Activated CD8-positive, alpha-beta T cell treated with anti-CD3 and anti-CD28 coated beads for 36 hours (primary cell): ENCODE measurements around the gene TRMT44. TPM values are rescaled to one million over a fixed set of nuclear protein-coding genes. Genes with fewer than 3 reads are reported as not detected.

Experiments used
- ATAC-seq: fragments of 200-7000 bp; cut with Tn5 transposase; one replicate; pipeline ENCODE4 v1.10.0; 2021; ENCODE audit warnings: mild to moderate bottlenecking, moderate library complexity
- CTCF ChIA-PET: fragments of 350-600 bp; sonication (Branson Sonifier 250); formaldehyde crosslinking; loops from one replicate; lab custom pipeline; 2021; ENCODE audit warnings: antibody characterized with exemption; lab: Charles Lee
- POLR2A ChIA-PET: fragments of 350-600 bp; sonication (Branson Sonifier 250); formaldehyde crosslinking; loops from one replicate; lab custom pipeline; 2021; ENCODE audit warnings: antibody characterized with exemption; lab: Charles Lee
- DNase-seq: peaks from one replicate; pipeline ENCODE4 v3.0.0-alpha.2; 2020
- H3K27ac Mint-ChIP-seq: one replicate; pipeline ENCODE4 v1.8.0; 2021; ENCODE audit warnings: mild to moderate bottlenecking, mixed read lengths
- H3K27me3 Mint-ChIP-seq: one replicate; pipeline ENCODE4 v1.8.0; 2021; ENCODE audit warnings: mixed read lengths
- H3K36me3 Mint-ChIP-seq: one replicate; pipeline ENCODE4 v1.8.0; 2021; ENCODE audit warnings: low read depth, mixed read lengths
- H3K4me1 Mint-ChIP-seq: one replicate; pipeline ENCODE4 v1.8.0; 2021; ENCODE audit warnings: low read depth, mixed read lengths
- H3K4me3 Mint-ChIP-seq: one replicate; pipeline ENCODE4 v1.8.0; 2021; ENCODE audit warnings: mild to moderate bottlenecking, moderate library complexity, mixed read lengths
- H3K9me3 Mint-ChIP-seq: one replicate; pipeline ENCODE4 v1.8.0; 2021; ENCODE audit warnings: mixed read lengths
- CTCF ChIP-seq: fragments of 200-600 bp; IDR thresholded peaks from one replicate; pipeline ENCODE4 v1.8.0; 2022; ENCODE audit warnings: antibody characterized with exemption, mild to moderate bottlenecking
- intact Hi-C: fragments of 100-400 bp; cut with micrococcal nuclease; formaldehyde crosslinking; loops from one replicate; pipeline ENCODE4 v1.10.0; 2022
- total RNA-seq, 2 experiments: library from RNA; stranded (reverse); gene quantifications; one replicate each; pipeline ENCODE4 v1.2.3, GENCODE V29; 2021

Gene TRMT44
- total RNA-seq, 2 experiments from 2014 or later = 25.5 to 26.3 TPM

GRCh38 chr4:8398347-8398746 is 42.2 kb upstream of the TRMT44 start:
- no peak for ATAC-seq
- Mint-ChIP-seq H3K4me3 (no peak overlapping the region), H3K9me3 (no peaks in the 10 kb centered on the region), H3K36me3 (peaks cover 4% of the 10 kb centered on the region), H3K27ac (peak overlapping the region; percentile 14), H3K27me3 (no peaks in the 10 kb centered on the region), H3K4me1 (no peaks in the 10 kb centered on the region)
- intact Hi-C loops = no loop called here
- DNase-seq = no peak
- ChIA-PET CTCF (no interaction called here), POLR2A (interaction anchor here (1.0 kb wide), 1 partner anchor 33 kb away, joined by 3 read pairs; no protein-coding TSS in a partner anchor)
- TF ChIP-seq CTCF = no peak

- no peaks in the 10 kb centered on the region for H3K9me3 Mint-ChIP-seq
- H3K4me1 Mint-ChIP-seq = no peaks in the 10 kb centered on the region
- CTCF ChIA-PET = no interaction called here
- no peak for TF ChIP-seq CTCF
- peaks cover 4% of the 10 kb centered on the region for H3K36me3 Mint-ChIP-seq
- H3K27me3 Mint-ChIP-seq = no peaks in the 10 kb centered on the region
- no peak for DNase-seq
- intact Hi-C loops = no loop called here
- no peak overlapping the region for H3K4me3 Mint-ChIP-seq
- ATAC-seq = no peak
- no peak overlapping the region for H3K27ac Mint-ChIP-seq
- POLR2A ChIA-PET = no interaction called here
Measured at GRCh38 chr4:8399298-8399697, 41.3 kb upstream of the TRMT44 start.

GRCh38 chr4:8400632-8401325 is 39.8 kb upstream of the TRMT44 start:
- H3K4me1 Mint-ChIP-seq = no peaks in the 10 kb centered on the region
- H3K4me3 Mint-ChIP-seq = no peak overlapping the region
- POLR2A ChIA-PET = no interaction called here
- CTCF ChIA-PET = interaction anchor here (0.6 to 1.4 kb wide), 3 partner anchors 159 to 233 kb away, joined by 3 read pairs; no protein-coding TSS in a partner anchor
- TF ChIP-seq CTCF = no peak
- DNase-seq (no peak), ATAC-seq (no peak)
- no peaks in the 10 kb centered on the region for H3K9me3 Mint-ChIP-seq
- H3K27me3 Mint-ChIP-seq = no peaks in the 10 kb centered on the region
- H3K36me3 Mint-ChIP-seq = peaks cover 6% of the 10 kb centered on the region
- H3K27ac Mint-ChIP-seq = no peak overlapping the region
- intact Hi-C loops = loop anchor here (5.0 to 10.0 kb wide), 2 partner anchors 158 to 226 kb away; no protein-coding TSS in a partner anchor

GRCh38 chr4:8401665-8402064 is 38.9 kb upstream of the TRMT44 start:
- POLR2A ChIA-PET = no interaction called here
- Mint-ChIP-seq H3K9me3 (no peaks in the 10 kb centered on the region), H3K4me3 (no peak overlapping the region), H3K4me1 (no peaks in the 10 kb centered on the region), H3K36me3 (peaks cover 6% of the 10 kb centered on the region), H3K27ac (no peak overlapping the region), H3K27me3 (no peaks in the 10 kb centered on the region)
- TF ChIP-seq CTCF = no peak
- ATAC-seq (no peak), DNase-seq (no peak)
- CTCF ChIA-PET = interaction anchor here (0.9 to 3.2 kb wide), 3 partner anchors 151 to 226 kb away, joined by 3 to 23 read pairs (median 22); no protein-coding TSS in a partner anchor
- intact Hi-C loops = loop anchor here (5.0 to 10.0 kb wide), 2 partner anchors 159 to 227 kb away; no protein-coding TSS in a partner anchor

- Mint-ChIP-seq H3K27ac (no peak overlapping the region), H3K9me3 (no peaks in the 10 kb centered on the region), H3K4me1 (no peaks in the 10 kb centered on the region), H3K27me3 (no peaks in the 10 kb centered on the region), H3K4me3 (no peak overlapping the region), H3K36me3 (peaks cover 6% of the 10 kb centered on the region)
- no peak for TF ChIP-seq CTCF
- no peak for DNase-seq
- CTCF ChIA-PET = interaction anchor here (0.8 to 3.2 kb wide), 9 partner anchors 11 to 226 kb away, joined by 3 to 23 read pairs (median 12); no protein-coding TSS in a partner anchor
- POLR2A ChIA-PET = no interaction called here
- no peak for ATAC-seq
- intact Hi-C loops = loop anchor here (5.0 to 10.0 kb wide), 2 partner anchors 160 to 227 kb away; no protein-coding TSS in a partner anchor
Measured at GRCh38 chr4:8402181-8402597, 38.4 kb upstream of the TRMT44 start.
